NCI-H2081 (cell line): ENCODE measurements around the gene TRIP11.

Experiments used
- DNase-seq, 2 experiments: peaks; one replicate each; lab custom pipeline; 2025; lab: John Stamatoyannopoulos, UW

TRIP11 gene

GRCh38 chr14:92010644-92011043 lies 29.2 kb downstream of the TRIP11 start:
- DNase-seq: no peak

- DNase-seq: no peak
Measured at GRCh38 chr14:92009604-92010003, 30.3 kb downstream of the TRIP11 start.

DNA sequence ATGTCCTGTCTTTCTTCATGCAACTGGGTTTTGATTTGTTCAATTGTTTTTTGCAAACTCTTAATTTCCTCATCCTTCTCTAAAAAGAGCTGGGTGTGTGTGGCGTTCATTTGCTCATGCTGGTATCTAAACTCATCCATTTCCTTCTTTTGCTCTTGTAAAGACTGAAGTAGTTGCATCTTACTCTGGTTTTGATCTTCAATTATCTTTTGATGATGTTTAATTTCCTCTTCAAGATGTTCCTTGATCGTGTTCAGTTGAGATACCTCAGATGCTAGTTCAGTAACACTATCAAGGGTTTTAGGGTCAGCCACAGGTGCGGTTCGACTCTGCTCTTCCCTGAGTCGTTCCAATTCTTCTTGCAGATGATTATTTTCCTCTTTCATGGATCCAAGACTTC lies 34.8 kb downstream of the TRIP11 start:
- DNase-seq: no peak

DNA sequence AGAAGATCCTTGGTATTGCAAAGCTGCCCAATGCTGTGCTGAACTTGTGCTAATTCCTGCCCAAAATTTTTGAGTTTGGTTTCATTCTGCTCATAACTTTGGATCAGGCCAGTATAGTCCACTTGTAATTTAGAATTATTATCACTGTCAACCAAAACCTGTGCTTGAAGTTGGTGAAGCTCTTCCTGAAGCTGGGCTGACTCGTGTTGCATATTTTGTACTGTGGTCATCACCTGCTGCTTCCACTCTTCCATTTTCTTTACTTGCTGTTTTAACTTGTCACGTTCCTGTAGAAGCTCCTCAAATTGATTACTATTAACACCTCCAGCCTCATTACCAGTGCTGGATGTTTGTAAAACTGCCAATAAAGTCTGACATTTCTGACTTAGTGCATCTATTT lies 35.8 kb downstream of the TRIP11 start:
- DNase-seq: no peak

- no peak for DNase-seq
Measured at GRCh38 chr14:91998667-91999570, 40.9 kb downstream of the TRIP11 start.

GRCh38 chr14:91997492-91997891 lies 42.4 kb downstream of the TRIP11 start:
- no peak for DNase-seq

DNA sequence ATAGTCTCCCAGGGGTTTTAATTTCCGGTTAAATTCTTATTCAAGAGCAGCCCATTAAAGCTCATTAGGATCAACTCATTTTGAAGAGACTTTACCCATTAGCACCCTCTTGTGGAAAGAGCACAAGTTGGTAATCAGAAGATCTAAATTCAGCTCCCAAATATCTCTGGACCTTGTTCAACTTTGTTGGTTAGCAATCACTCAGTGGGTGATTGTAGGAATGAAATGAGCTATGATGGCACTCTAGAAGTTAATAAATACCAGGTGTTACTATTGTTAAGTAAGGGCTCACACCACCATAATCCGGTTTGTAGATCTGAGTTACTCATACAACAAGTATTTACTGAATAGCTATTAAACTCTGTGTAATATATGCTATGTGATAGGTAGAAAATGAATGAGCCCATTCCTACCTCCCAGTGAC lies 42.9 kb downstream of the TRIP11 start:
- DNase-seq: peak; percentile 48 to 68

DNA sequence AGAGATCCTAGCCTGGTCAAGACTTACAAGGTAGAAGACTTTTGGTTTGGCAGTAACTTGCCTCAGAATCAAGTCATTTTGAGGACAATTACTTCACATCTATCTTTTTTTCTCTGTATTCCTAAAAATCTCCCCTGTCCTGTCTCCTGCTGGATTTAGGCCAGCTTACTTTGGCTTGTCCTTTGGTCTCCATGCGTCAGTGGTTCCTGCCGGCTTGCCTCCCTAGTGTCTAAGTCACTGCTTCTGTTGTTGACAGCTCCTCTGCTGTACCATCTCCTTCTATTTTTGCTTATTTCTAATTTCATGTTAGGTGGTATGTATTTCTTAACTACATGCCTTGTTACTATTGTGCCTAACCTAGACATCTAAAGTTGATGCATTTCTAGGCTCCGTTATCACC lies 52.7 kb downstream of the TRIP11 start:
- DNase-seq: no peak

- no peak for DNase-seq
Measured at GRCh38 chr14:91985521-91986255, 54.2 kb downstream of the TRIP11 start.

DNA sequence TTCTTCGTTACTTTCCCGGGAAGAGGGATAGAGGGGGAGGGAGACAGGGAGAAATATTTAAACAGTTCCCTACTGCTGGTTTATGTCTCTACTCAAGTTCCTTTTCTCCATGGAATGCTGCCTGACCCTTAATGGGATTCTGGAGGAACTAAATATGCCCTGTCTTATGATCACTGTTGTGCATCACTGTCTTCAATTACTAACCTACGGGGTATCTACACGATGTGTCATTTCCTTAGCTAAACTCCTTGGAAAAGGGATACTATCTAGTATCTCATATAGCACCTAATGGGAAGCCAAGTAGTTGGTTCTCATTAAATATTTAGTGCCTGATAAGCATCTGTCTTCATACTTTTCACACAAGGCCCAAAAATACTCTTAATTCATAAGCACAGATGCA lies 54.9 kb downstream of the TRIP11 start:
- DNase-seq: no peak

DNA sequence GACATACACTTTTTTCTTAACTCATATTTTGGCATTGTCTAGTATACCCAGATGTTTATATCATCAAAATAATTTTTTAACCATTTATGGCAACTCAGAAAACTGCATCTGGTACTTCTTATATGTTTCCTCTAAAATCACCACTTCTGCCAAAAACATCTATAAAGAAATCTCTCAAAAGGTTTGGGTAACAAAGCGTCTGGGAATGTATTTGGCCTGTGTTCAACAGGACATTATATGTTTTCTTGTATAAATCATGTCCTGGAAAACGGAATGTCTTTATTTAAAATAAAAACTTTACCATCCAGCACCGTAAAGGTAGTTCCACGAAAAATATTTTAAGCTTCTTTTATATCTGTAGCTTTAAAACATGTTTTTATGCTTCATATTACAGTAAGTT lies 56.3 kb downstream of the TRIP11 start:
- DNase-seq: no peak

DNA sequence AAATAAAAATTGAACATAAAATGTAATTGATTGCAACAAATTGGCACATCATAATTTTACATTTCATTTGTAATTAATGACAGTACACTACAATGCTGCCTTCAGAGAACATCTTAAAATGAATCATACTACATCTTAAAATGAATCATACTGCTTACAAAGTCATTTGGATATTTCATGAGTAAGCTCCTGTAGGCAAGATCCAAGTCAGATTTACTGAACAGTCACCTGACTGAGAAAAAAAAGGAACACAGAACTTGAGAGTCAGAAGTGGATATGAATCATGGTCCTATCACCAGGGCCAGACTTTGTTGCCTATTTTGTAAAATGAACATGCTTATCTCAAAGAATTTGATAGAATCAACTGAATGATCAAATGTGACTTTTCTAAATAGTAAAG lies 59.7 kb downstream of the TRIP11 start:
- DNase-seq: no peak

DNA sequence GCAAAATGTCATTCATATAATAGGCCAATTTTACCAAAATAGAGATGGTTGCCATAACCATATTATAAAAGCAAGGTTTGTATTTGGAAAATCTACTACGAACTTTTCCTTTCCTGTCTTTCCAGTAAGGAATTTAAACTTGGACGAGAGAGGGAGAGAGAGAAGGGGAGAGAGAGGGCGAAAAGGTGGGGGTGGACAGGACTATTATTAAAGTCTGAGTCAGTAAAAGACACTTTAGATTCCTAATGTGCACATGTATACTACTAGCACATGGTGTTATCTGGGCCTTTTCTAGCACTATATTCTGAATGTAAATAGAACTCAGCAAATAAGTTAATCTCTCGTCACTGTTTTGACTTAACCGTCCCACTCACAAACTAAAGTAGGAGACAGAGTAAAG lies 62.0 kb downstream of the TRIP11 start:
- DNase-seq: no peak

GRCh38 chr14:91975763-91976162 lies 64.1 kb downstream of the TRIP11 start:
- DNase-seq: no peak

- DNase-seq: no peak
Measured at GRCh38 chr14:91971188-91971778, 68.6 kb downstream of the TRIP11 start.

GRCh38 chr14:91968280-91968679 lies 71.6 kb downstream of the TRIP11 start:
- DNase-seq: peak in 1 of 2 experiments; percentile 43

GRCh38 chr14:91964724-91965123 lies 75.1 kb downstream of the TRIP11 start:
- no peak for DNase-seq

- no peak for DNase-seq
Measured at GRCh38 chr14:91964011-91964410, 75.8 kb downstream of the TRIP11 start.

- DNase-seq: no peak
Measured at GRCh38 chr14:91963465-91963864, 76.4 kb downstream of the TRIP11 start.

GRCh38 chr14:91961297-91962220 lies 78.3 kb downstream of the TRIP11 start:
- no peak for DNase-seq

DNA sequence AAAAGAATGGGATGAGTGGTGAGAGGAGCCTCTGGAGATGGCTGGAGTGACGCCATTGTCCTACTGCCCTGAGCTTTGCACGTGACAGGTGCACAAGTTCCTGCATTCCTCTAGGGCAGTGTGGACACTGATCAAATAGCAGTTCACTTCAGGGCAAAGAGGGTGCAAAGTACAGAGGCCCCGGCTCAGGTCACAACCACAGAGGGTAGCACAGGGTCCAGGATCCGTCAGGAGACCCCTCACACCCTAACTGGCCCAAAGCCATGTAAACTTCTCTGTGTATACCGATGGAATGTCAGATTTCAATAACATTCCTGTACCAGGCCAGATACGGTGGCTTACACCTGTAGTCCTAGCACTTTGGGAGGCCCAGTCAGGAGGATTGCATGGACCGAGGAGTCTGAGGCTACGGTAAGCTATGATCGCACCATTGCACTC lies 82.0 kb downstream of the TRIP11 start:
- DNase-seq: no peak

DNA sequence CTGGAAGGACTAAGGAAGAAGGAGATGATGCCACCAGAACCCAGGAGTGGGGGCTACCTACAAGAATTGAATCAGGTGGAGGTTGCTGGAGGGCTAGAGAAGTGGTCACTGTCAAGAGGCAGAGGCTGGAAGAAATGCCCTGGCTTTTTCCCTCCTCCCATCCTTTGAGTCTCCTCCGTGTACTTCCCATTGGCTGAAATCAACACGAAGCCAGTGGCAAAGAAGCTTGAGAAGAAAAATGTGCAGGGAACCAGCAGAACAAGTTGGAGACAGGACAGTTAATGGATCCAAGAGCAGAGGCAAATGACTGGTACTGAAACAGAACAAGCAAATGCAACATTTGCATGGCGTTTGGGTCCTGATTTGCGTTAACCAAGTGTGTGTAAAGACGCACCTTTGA lies 83.2 kb downstream of the TRIP11 start:
- DNase-seq: no peak
